Heart left ventricle (tissue), 16 donors: ENCODE results near the gene DAND5. TPM values are rescaled to one million over a fixed set of nuclear protein-coding genes. Genes with fewer than 3 reads are reported as not detected.

Source experiments
- ATAC-seq, 4 donors: fragments of 200-7000 bp; cut with Tn5 transposase; one replicate each; pipeline ENCODE4 v1.9.1; 2020 to 2022; ENCODE audit warnings: moderate library complexity in 4 of 4, mild to moderate bottlenecking in 3 of 4, moderate number of reproducible peaks in 1 of 4
- DNase-seq, 5 donors: peaks; one replicate each; pipeline ENCODE4 v3.0.0-alpha.2; 2020
- H3K27ac ChIP-seq, 12 donors: fragments of 200-600 bp; sonication (generic) in 4 of 12; one replicate each; pipeline versions ENCODE4 v1.5.0 to v1.8.0; 2016 to 2022; ENCODE audit warnings: mild to moderate bottlenecking in 2 of 12
- H3K27me3 ChIP-seq, 9 donors: fragments of 200-600 bp; sonication (generic) in 2 of 9; one replicate each; pipeline versions ENCODE4 v1.5.1 to v1.8.0; 2016 to 2022; ENCODE audit warnings: mild to moderate bottlenecking in 3 of 9
- H3K36me3 ChIP-seq, 9 donors: fragments of 200-600 bp; sonication (generic) in 2 of 9; one replicate each; pipeline versions ENCODE4 v1.5.0 to v1.8.0; 2018 to 2022; ENCODE audit warnings: mild to moderate bottlenecking in 2 of 9
- H3K4me1 ChIP-seq, 12 donors: fragments of 200-600 bp; sonication (generic) in 4 of 12; one replicate each; pipeline versions ENCODE4 v1.5.0 to v1.8.0; 2016 to 2022; ENCODE audit warnings: mild to moderate bottlenecking in 3 of 12
- H3K4me3 ChIP-seq, 12 donors: fragments of 200-600 bp; sonication (generic) in 4 of 12; one replicate each; pipeline versions ENCODE4 v1.5.0 to v1.8.0; 2017 to 2022; ENCODE audit warnings: mild to moderate bottlenecking in 9 of 12, moderate library complexity in 4 of 12
- H3K9me3 ChIP-seq, 12 donors: fragments of 200-600 bp; sonication (generic) in 4 of 12; one replicate each; pipeline versions ENCODE4 v1.5.0 to v1.8.0; 2016 to 2022; ENCODE audit warnings: mild to moderate bottlenecking in 1 of 12
- CTCF ChIP-seq, 12 donors: fragments of 200-600 bp; sonication (generic) in 4 of 12; IDR thresholded peaks; one replicate each; pipeline versions ENCODE4 v1.5.0 to v1.8.0; 2018 to 2022; ENCODE audit warnings: antibody characterized with exemption in 12 of 12, mild to moderate bottlenecking in 5 of 12
- POLR2A ChIP-seq, 2 donors: fragments of 450-650 bp; IDR thresholded peaks; one replicate each; pipeline ENCODE4 v1.6.1; 2017; ENCODE audit warnings: antibody characterized with exemption in 2 of 2, mild to moderate bottlenecking in 2 of 2, moderate library complexity in 2 of 2
- WGBS, 4 donors: extraction: QIAGEN DNeasy Blood & Tissue Kit in 2 of 4; methylation state at CpG; one replicate each; pipeline versions ENCODE4 v1.1.5 to v1.1.7; 2013 to 2018; 5-methylcytosine and 5-hydroxymethylcytosine counted together
- intact Hi-C, 10 donors: fragments of 100-400 bp; cut with DNase I; formaldehyde crosslinking; loops; one replicate each; pipeline versions ENCODE4 v1.11.1 to v1.14.2; 2022
- polyA plus RNA-seq, 2 donors: library from polyadenylated mRNA; stranded (reverse); fragments of 200-250 nt; gene quantifications; one replicate each; pipeline ENCODE4 v1.2.3, GENCODE V29; 2013
- total RNA-seq, 9 donors: library from RNA; depleted of rRNA in 2 of 9; stranded (reverse); fragments of >200 nt in 2 of 9; fragmentation: NEBNext Ultra II Directional in 3 of 9; extraction: Animal tissue kit (Norgen Biotek cat#: 25700) in 3 of 9; gene quantifications; one replicate each; pipeline versions ENCODE4 v1.1.0 to v1.2.4, GENCODE V29; 2016 to 2023
- donor health status: ischemic (EF 13 %, LVEDD 7.1; RV severe dilation, severe dysfunction).
- donor health status: healthy with polysubstance abuse.
- donor health status: DM: no; HTN: yes; CAD: no.
- donor health status: DM: no; HTN: no; CAD: no.
- donor health status: ischemic (EF 25% LVEDD 6.9; RV normal size, moderate dysfunction).
- donor health status: ischemic (EF 25% LVEDD 5.7; RV mildly dilated, moderate dysfunction).
- donor health status: healthy.
- donor health status: DM: yes; HTN: yes; CAD: no.
- donor health status: ischemic (EF 35%, LVEDD 5.7; RV mildly dilated, moderate dysfunction).
- donor health status: nonischemic (EF 11% LVEDD 7.7; RV severe dilation, severe dysfunction).
- donor health status: DM: yes; HTN: yes; CAD: no.
- donor health status: PGD.
- donor health status: ischemic (EF 29% LVEDD 5.4; RV normal size, mild dysfunction).
- donor health status: nonischemic (EF 23%, LVEDD 6.1; RV moderate dilation, normal function).

DAND5 gene
- total and polyA plus RNA-seq, 11 donors: 1.4 to 13.6 (median 8.4) TPM

GRCh38 chr19:12967907-12968306, 1.5 kb upstream of the DAND5 start:
- intact Hi-C loops: loop anchor here in 5 of 10 donors (5.0 to 10.0 kb wide), 2 partner anchors 83 to 184 kb away; partner anchors contain the start of genes DNASE2 (in 4 of the 5), KLF1 (in 4 of the 5), IER2 (in 1 of the 5) and STX10 (in 1 of the 5)
- Histone ChIP-seq H3K36me3 (no peaks in the 10 kb centered on the region), H3K9me3 (no peaks in the 10 kb centered on the region), H3K4me1 (peaks cover 0 to 21% (median 5%) of the 10 kb centered on the region in 12 donors), H3K4me3 (no peak overlapping the region), H3K27me3 (no peaks in the 10 kb centered on the region), H3K27ac (no peak overlapping the region)
- TF ChIP-seq CTCF (IDR thresholded peaks at IDR 0.05): no peak
- ATAC-seq: no peak
- DNase-seq: no peak
- 93 to 96% (median 94%) methylated on average over 5 of the region's 5 CpGs for WGBS, 4 donors

GRCh38 chr19:12970070-12970820, 869 bp downstream of the DAND5 start:
- no peaks in the 10 kb centered on the region for H3K9me3 ChIP-seq
- WGBS, 4 donors: 82 to 84% (median 83%) methylated on average over 7 of the region's 7 CpGs
- H3K27me3 ChIP-seq: no peaks in the 10 kb centered on the region
- intact Hi-C loops: loop anchor here in 5 of 10 donors (2.0 to 10.0 kb wide), 3 partner anchors 291 to 625 kb away; no protein-coding TSS in a partner anchor
- H3K27ac ChIP-seq: peak overlapping the region in 11 of 12 donors; percentile 69 to 90 (median 85)
- H3K36me3 ChIP-seq: no peaks in the 10 kb centered on the region
- DNase-seq (no peak), ATAC-seq (no peak)
- peak overlapping the region in 5 of 12 donors; percentile 10 to 31 (median 17) for H3K4me3 ChIP-seq
- no peak for TF ChIP-seq CTCF (IDR thresholded peaks at IDR 0.05)
- TF ChIP-seq POLR2A (IDR thresholded peaks at IDR 0.05): no peak
- peaks cover 0 to 26% (median 6%) of the 10 kb centered on the region in 12 donors for H3K4me1 ChIP-seq

- 78 to 84% (median 83%) methylated on average over 15 to 16 of the region's 16 CpGs for WGBS, 4 donors
- Histone ChIP-seq H3K4me1 (peaks cover 0 to 28% (median 4%) of the 10 kb centered on the region in 12 donors), H3K27ac (no peak overlapping the region), H3K36me3 (no peaks in the 10 kb centered on the region), H3K9me3 (no peaks in the 10 kb centered on the region), H3K4me3 (no peak overlapping the region), H3K27me3 (no peaks in the 10 kb centered on the region)
- ATAC-seq (no peak), DNase-seq (no peak)
- no peak for TF ChIP-seq CTCF (IDR thresholded peaks at IDR 0.05)
- no peak for TF ChIP-seq POLR2A (IDR thresholded peaks at IDR 0.05)
- intact Hi-C loops: loop anchor here in 4 of 10 donors (10.0 kb wide), 2 partner anchors 612 to 622 kb away; no protein-coding TSS in a partner anchor
Observed at GRCh38 chr19:12973236-12973635, 3.9 kb downstream of the DAND5 start.
